Neuronal stem cell (in vitro differentiated cells): ENCODE results near the gene OVCH2.

Experiments
- DNase-seq: peaks from one replicate; pipeline ENCODE4 v3.0.0-alpha.2; 2013; ENCODE audit warnings: low spot score
- H2AFZ ChIP-seq: one replicate; pipeline ENCODE4 v1.6.1; 2013; ENCODE audit warnings: mild to moderate bottlenecking, low read length, inconsistent platforms
- H2AK5ac ChIP-seq: 2 replicates; pipeline ENCODE4 v1.6.1; 2013; ENCODE audit warnings: low read depth, mild to moderate bottlenecking, inconsistent platforms, low read length, moderate library complexity, mixed read lengths
- H2BK120ac ChIP-seq: 2 replicates; pipeline ENCODE4 v1.6.1; 2013; ENCODE audit warnings: low read depth, mild to moderate bottlenecking, inconsistent platforms, low read length, moderate library complexity, mixed read lengths
- H2BK12ac ChIP-seq: one replicate; pipeline ENCODE4 v1.6.1; 2013; ENCODE audit warnings: low read length, inconsistent platforms
- H2BK15ac ChIP-seq: 2 replicates; pipeline ENCODE4 v1.6.1; 2013; ENCODE audit warnings: mild to moderate bottlenecking, low read length, inconsistent platforms, mixed read lengths
- H2BK5ac ChIP-seq: one replicate; pipeline ENCODE4 v1.6.1; 2013; ENCODE audit warnings: inconsistent platforms, mild to moderate bottlenecking, low read length, moderate library complexity
- H3K14ac ChIP-seq: one replicate; pipeline ENCODE4 v1.6.1; 2013; ENCODE audit warnings: low read length, inconsistent platforms
- H3K18ac ChIP-seq: 2 replicates; pipeline ENCODE4 v1.6.1; 2013; ENCODE audit warnings: low read length, inconsistent platforms
- H3K23ac ChIP-seq: 2 replicates; pipeline ENCODE4 v1.6.1; 2013; ENCODE audit warnings: low read depth, mild to moderate bottlenecking, mixed read lengths, low read length, inconsistent platforms; ENCODE audit not compliant: poor library complexity
- H3K27ac ChIP-seq: replicated peaks from 3 replicates; pipeline ENCODE4 v1.5.1; 2013; ENCODE audit warnings: low read length, inconsistent platforms
- H3K27me3 ChIP-seq, 3 experiments: 2 replicates each; pipeline ENCODE4 v1.6.1; 2013; ENCODE audit warnings: low read length in 3 of 3, mild to moderate bottlenecking in 2 of 3, inconsistent platforms in 1 of 3, low read depth in 1 of 3, mixed read lengths in 1 of 3, moderate library complexity in 1 of 3; ENCODE audit not compliant: control insufficient read depth in 3 of 3, insufficient read depth in 3 of 3
- H3K36me3 ChIP-seq, 2 donors: replicated peaks in 1 of 2; 2 replicates each; pipeline ENCODE4 v1.6.1; 2013; ENCODE audit warnings: low read length in 2 of 2; ENCODE audit not compliant: control insufficient read depth in 2 of 2, insufficient read depth in 2 of 2
- H3K4ac ChIP-seq: 2 replicates; pipeline ENCODE4 v1.6.1; 2013; ENCODE audit warnings: inconsistent platforms, mild to moderate bottlenecking, low read length, moderate library complexity
- H3K4me1 ChIP-seq, 2 donors: 1 replicate in 1 of 2; 2 replicates in 1 of 2; pipeline ENCODE4 v1.6.1; 2013; ENCODE audit warnings: low read length in 2 of 2, low read depth in 1 of 2; ENCODE audit not compliant: control insufficient read depth in 2 of 2, insufficient read depth in 1 of 2
- H3K4me2 ChIP-seq: one replicate; pipeline ENCODE4 v1.6.1; 2013; ENCODE audit warnings: mild to moderate bottlenecking, low read length, inconsistent platforms; ENCODE audit not compliant: insufficient read depth, poor library complexity, severe bottlenecking
- H3K4me3 ChIP-seq, 2 donors: 2 replicates each; pipeline ENCODE4 v1.5.1; 2013; ENCODE audit warnings: low read length in 2 of 2, mild to moderate bottlenecking in 2 of 2, inconsistent platforms in 1 of 2, moderate library complexity in 1 of 2
- H3K79me1 ChIP-seq: one replicate; pipeline ENCODE4 v1.6.1; 2013; ENCODE audit warnings: low read depth, mild to moderate bottlenecking, inconsistent platforms, low read length, moderate library complexity
- H3K9ac ChIP-seq: one replicate; pipeline ENCODE4 v1.6.1; 2013; ENCODE audit warnings: mild to moderate bottlenecking, low read depth, low read length, inconsistent platforms; ENCODE audit not compliant: poor library complexity
- H3K9me3 ChIP-seq, 2 donors: replicated peaks in 1 of 2; 2 replicates each; pipeline versions ENCODE3 to v1.6.1; 2013; ENCODE audit warnings: low read length in 2 of 2, mild to moderate bottlenecking in 2 of 2, inconsistent platforms in 1 of 2, low read depth in 1 of 2, mixed read lengths in 1 of 2, moderate library complexity in 1 of 2; ENCODE audit not compliant: control insufficient read depth in 2 of 2, insufficient read depth in 1 of 2
- H4K8ac ChIP-seq: one replicate; pipeline ENCODE4 v1.6.1; 2013; ENCODE audit warnings: low read depth, mild to moderate bottlenecking, inconsistent platforms, low read length, moderate library complexity
- H4K91ac ChIP-seq: one replicate; pipeline ENCODE4 v1.6.1; 2013; ENCODE audit warnings: low read length, low read depth, mild to moderate bottlenecking, inconsistent platforms; ENCODE audit not compliant: poor library complexity
- WGBS, 2 donors: extraction: QIAGEN DNeasy Blood & Tissue Kit; methylation state at CpG; one replicate each; pipeline ENCODE4 v1.1.7; 2013; ENCODE audit warnings: missing lambda C conversion rate in 2 of 2, mixed read lengths in 1 of 2; ENCODE audit not compliant: insufficient read length in 2 of 2, insufficient replicate concordance in 1 of 2; ENCODE audit errors: extremely low coverage in 2 of 2; 5-methylcytosine and 5-hydroxymethylcytosine counted together

The OVCH2 gene

DNA sequence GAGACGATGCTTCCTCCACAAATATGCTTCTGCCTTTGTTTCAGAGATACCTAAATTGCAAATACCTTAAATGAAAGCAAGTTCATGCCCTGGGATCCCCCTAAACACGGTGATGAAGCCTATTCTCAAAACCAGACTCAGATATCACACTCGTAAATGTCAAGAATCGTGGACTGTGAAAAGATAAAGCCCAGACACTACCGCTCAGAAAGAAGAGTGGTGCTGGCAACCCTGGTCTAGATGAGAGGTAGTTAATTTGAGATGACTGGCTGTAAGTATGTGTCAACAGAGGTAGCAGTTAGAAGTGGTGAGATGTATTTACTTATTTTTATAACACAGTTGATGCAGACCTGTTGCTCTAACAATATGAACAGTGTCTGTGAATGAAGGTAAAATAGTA is 2.5 kb downstream of the OVCH2 start:
- WGBS, 2 donors: no CpG with 5 or more reads among the region's 5 CpGs

DNA sequence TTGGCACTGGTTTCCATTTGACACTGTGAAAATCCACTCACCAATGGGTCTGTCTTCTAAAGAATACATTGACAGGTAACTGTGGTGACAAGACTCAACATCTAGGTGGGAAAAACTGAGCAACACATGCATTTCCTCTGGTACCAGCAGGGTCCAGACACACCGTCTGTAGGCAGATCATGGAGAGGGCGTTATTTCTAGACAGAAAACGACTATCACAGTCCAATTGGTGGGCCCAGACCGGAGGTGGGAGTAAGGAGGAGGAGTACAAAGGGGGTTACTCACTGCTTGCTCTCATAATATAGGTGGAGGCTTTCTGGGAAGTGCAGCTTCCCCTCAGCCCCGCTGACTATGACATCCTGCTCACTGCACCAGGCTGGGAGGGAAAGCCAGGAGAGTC is 9.9 kb downstream of the OVCH2 start:
- no peak overlapping the region for H3K23ac ChIP-seq
- no peak overlapping the region for H3K27ac ChIP-seq
- H3K9me3 ChIP-seq: peaks cover 2 to 5% of the 10 kb centered on the region in 2 donors
- no peak overlapping the region for H3K14ac ChIP-seq
- H2AK5ac ChIP-seq: no peak overlapping the region
- no peak overlapping the region for H4K91ac ChIP-seq
- H3K36me3 ChIP-seq: no peaks in the 10 kb centered on the region
- no peak overlapping the region for H2BK15ac ChIP-seq
- no peak for DNase-seq
- H3K27me3 ChIP-seq: peaks cover 0 to 6% (median 0%) of the 10 kb centered on the region in 3 experiments
- H3K4me3 ChIP-seq: no peak overlapping the region
- no peak overlapping the region for H2BK5ac ChIP-seq
- no peaks in the 10 kb centered on the region for H3K79me1 ChIP-seq
- no peak overlapping the region for H2BK120ac ChIP-seq
- H3K4me1 ChIP-seq: peaks cover 0 to 2% of the 10 kb centered on the region in 2 donors
- no peak overlapping the region for H4K8ac ChIP-seq
- no peak overlapping the region for H3K9ac ChIP-seq
- no peak overlapping the region for H2AFZ ChIP-seq
- H3K4me2 ChIP-seq: no peak overlapping the region
- no CpG with 5 or more reads among the region's 5 CpGs for WGBS, 2 donors
- no peak overlapping the region for H2BK12ac ChIP-seq
- H3K4ac ChIP-seq: no peak overlapping the region
- no peak overlapping the region for H3K18ac ChIP-seq

More for the DNA sequence above, 2.5 kb downstream of the OVCH2 start:
- H2AFZ ChIP-seq: no peak overlapping the region
- no peak overlapping the region for H2BK15ac ChIP-seq
- H3K36me3 ChIP-seq: no peaks in the 10 kb centered on the region
- no peak overlapping the region for H3K27ac ChIP-seq
- no peak overlapping the region for H2AK5ac ChIP-seq
- H3K14ac ChIP-seq: no peak overlapping the region
- H4K91ac ChIP-seq: no peak overlapping the region
- H3K27me3 ChIP-seq: peaks cover 0 to 9% (median 0%) of the 10 kb centered on the region in 3 experiments
- H3K4me3 ChIP-seq: no peak overlapping the region
- H3K4me2 ChIP-seq: no peak overlapping the region
- no peak for DNase-seq
- H3K79me1 ChIP-seq: no peaks in the 10 kb centered on the region
- H3K18ac ChIP-seq: no peak overlapping the region
- H3K4ac ChIP-seq: no peak overlapping the region
- no peaks in the 10 kb centered on the region for H3K9me3 ChIP-seq
- no peak overlapping the region for H3K23ac ChIP-seq
- no peak overlapping the region for H2BK12ac ChIP-seq
- no peak overlapping the region for H4K8ac ChIP-seq
- no peaks in the 10 kb centered on the region for H3K4me1 ChIP-seq
- H2BK5ac ChIP-seq: no peak overlapping the region
- no peak overlapping the region for H2BK120ac ChIP-seq
- no peak overlapping the region for H3K9ac ChIP-seq

GRCh38 chr11:7694235-7694634 is 12.0 kb downstream of the OVCH2 start:
- H3K23ac ChIP-seq: no peak overlapping the region
- H3K4me2 ChIP-seq: no peak overlapping the region
- H2BK15ac ChIP-seq: no peak overlapping the region
- H3K9me3 ChIP-seq: peaks cover 2 to 5% of the 10 kb centered on the region in 2 donors
- peaks cover 0 to 2% of the 10 kb centered on the region in 2 donors for H3K4me1 ChIP-seq
- no peak overlapping the region for H2BK5ac ChIP-seq
- H2AFZ ChIP-seq: no peak overlapping the region
- H3K9ac ChIP-seq: no peak overlapping the region
- H4K8ac ChIP-seq: no peak overlapping the region
- H2BK120ac ChIP-seq: no peak overlapping the region
- H4K91ac ChIP-seq: no peak overlapping the region
- no peak overlapping the region for H3K14ac ChIP-seq
- H3K4me3 ChIP-seq: no peak overlapping the region
- H2BK12ac ChIP-seq: no peak overlapping the region
- no peak for DNase-seq
- no peak overlapping the region for H3K4ac ChIP-seq
- H3K18ac ChIP-seq: no peak overlapping the region
- no peaks in the 10 kb centered on the region for H3K36me3 ChIP-seq
- H3K79me1 ChIP-seq: no peaks in the 10 kb centered on the region
- H2AK5ac ChIP-seq: no peak overlapping the region
- H3K27ac ChIP-seq: no peak overlapping the region
- WGBS, 2 donors: no CpG with 5 or more reads among the region's 3 CpGs
- peaks cover 0 to 3% (median 0%) of the 10 kb centered on the region in 3 experiments for H3K27me3 ChIP-seq

DNA sequence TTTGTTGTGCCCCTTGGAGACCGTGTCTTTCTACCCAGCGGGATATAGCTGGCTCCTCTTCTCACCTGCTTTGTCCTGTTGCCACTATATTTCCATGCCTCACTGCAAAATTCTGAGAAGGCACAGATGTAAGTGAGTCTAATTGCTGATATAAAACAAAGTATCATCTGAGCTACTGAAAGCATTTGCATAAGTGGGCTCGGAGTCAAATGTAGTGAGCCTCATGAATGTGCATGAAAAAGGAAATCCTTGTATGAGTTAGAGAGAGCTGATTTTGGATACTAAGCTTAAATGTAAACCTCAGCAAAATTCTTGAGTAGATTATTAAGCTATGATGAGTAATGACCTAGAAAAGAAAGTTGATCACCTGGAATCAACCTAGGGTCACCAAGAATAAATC is 13.9 kb downstream of the OVCH2 start:
- no peaks in the 10 kb centered on the region for H3K27me3 ChIP-seq
- no peak overlapping the region for H3K27ac ChIP-seq
- H2BK120ac ChIP-seq: no peak overlapping the region
- H3K23ac ChIP-seq: no peak overlapping the region
- no peaks in the 10 kb centered on the region for H3K79me1 ChIP-seq
- H3K4me1 ChIP-seq: peaks cover 0 to 2% of the 10 kb centered on the region in 2 donors
- no peak overlapping the region for H3K4me2 ChIP-seq
- H2AK5ac ChIP-seq: no peak overlapping the region
- no peak overlapping the region for H4K91ac ChIP-seq
- H3K9me3 ChIP-seq: peaks cover 2 to 5% of the 10 kb centered on the region in 2 donors
- no peak overlapping the region for H2BK5ac ChIP-seq
- no peak overlapping the region for H4K8ac ChIP-seq
- no peak overlapping the region for H2BK12ac ChIP-seq
- no peak overlapping the region for H3K4ac ChIP-seq
- no peak for DNase-seq
- H3K9ac ChIP-seq: no peak overlapping the region
- no peak overlapping the region for H2BK15ac ChIP-seq
- H3K18ac ChIP-seq: no peak overlapping the region
- H3K4me3 ChIP-seq: no peak overlapping the region
- no peak overlapping the region for H2AFZ ChIP-seq
- WGBS, 2 donors: no CpG with 5 or more reads among the region's 3 CpGs
- H3K14ac ChIP-seq: no peak overlapping the region
- H3K36me3 ChIP-seq: no peaks in the 10 kb centered on the region
